ENCODE results near the gene SLC47A1. TPM values are rescaled to one million over a fixed set of nuclear protein-coding genes. Genes with fewer than 3 reads are reported as not detected.
"Not testable (repeated sequence)": the region's sequence is repeated elsewhere in the genome, so short reads cannot be mapped to it uniquely, and the experiment has no call there.

SLC47A1 gene, protein sequence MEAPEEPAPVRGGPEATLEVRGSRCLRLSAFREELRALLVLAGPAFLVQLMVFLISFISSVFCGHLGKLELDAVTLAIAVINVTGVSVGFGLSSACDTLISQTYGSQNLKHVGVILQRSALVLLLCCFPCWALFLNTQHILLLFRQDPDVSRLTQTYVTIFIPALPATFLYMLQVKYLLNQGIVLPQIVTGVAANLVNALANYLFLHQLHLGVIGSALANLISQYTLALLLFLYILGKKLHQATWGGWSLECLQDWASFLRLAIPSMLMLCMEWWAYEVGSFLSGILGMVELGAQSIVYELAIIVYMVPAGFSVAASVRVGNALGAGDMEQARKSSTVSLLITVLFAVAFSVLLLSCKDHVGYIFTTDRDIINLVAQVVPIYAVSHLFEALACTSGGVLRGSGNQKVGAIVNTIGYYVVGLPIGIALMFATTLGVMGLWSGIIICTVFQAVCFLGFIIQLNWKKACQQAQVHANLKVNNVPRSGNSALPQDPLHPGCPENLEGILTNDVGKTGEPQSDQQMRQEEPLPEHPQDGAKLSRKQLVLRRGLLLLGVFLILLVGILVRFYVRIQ
- 17.0 and 17.3 TPM in 2 replicates for total RNA-seq (2014; rRNA removed; shearing (Covaris generic))
- polyA plus RNA-seq (2015; cell fraction: cytosol; rRNA removed) = 16.2 and 26.8 TPM in 2 replicates
- polyA plus RNA-seq (2015; cell fraction: nucleus; rRNA removed) = 22.8 and 38.9 TPM in 2 replicates

DNA sequence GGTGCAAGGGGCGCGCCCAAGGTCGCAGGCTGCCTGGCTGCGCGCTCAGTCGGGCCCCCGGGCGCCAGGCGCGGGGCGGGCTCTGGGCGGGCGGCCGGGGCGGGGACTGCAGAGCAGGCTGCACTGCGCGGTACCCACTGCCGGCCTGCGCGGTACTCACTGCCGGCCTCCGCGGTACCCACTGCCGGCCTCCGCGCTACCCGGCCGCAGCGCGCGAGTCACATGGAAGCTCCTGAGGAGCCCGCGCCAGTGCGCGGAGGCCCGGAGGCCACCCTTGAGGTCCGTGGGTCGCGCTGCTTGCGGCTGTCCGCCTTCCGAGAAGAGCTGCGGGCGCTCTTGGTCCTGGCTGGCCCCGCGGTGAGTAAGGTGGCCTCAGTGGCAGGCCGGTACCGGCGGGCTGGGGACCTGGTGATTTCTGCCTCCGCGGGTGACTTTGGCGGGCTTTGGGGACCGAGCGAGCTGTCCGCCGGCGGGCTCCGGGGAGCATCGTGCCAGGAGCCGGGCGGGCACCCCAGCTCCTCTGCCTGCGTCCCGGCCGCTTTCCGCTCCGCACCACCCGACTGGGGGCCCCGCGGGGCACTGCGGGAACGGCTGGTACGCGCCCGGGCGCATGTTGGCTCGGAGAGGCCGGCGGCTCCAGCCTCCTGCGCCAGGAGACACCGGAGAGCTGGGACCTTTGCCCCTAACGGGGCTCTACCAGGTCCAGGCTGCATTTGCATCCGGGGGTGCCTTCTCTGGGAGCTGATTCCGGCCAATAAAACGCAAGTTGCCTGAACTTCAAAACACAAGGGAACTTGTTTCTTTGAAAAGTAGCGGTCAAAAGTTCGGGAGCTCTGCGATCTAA, at the start of gene SLC47A1:
TSS of gene SLC47A1 (plus strand) at position 137 of the 844 bp plus-strand sequence. CDS start at position 223, 86 bp downstream.
- DNase-seq (ENCODE audit: low read depth, low spot score) = peak; percentile 45
- in situ Hi-C loops (cut with HindIII; ENCODE audit: low pct_unique_long_range_greater_than_20kb, low sequenced_read_pairs) = no loop called here

DNA sequence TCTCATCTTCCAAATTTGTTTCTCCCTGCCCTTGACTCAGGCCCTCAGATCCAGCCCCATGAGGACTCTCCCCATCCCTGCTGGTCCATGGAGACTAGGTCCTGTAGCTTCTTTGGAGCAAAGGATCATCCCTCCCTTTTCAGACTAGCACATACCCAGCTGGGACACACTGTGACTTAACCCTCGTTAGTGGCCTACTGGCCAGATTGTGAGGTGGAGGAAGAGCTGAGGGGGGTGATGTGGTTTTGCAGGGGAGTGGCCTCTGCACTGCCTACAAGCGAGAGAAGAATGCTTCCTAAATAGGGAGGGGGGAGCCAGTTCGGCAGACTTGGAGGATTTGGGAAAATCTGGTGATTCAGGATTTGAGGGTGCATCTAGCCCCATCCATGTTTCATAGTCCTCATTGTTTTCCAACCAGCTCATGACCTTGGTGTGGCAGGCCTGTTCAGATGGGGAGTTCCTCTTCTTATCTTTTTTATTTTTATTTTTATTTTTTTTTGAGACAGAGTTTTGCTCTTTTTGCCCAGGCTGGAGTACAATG, 47.8 kb upstream of the SLC47A1 start:
- in situ Hi-C loops (cut with HindIII; ENCODE audit: low pct_unique_long_range_greater_than_20kb, low sequenced_read_pairs) = no loop called here
- no peak for DNase-seq (ENCODE audit: low read depth, low spot score)

DNA sequence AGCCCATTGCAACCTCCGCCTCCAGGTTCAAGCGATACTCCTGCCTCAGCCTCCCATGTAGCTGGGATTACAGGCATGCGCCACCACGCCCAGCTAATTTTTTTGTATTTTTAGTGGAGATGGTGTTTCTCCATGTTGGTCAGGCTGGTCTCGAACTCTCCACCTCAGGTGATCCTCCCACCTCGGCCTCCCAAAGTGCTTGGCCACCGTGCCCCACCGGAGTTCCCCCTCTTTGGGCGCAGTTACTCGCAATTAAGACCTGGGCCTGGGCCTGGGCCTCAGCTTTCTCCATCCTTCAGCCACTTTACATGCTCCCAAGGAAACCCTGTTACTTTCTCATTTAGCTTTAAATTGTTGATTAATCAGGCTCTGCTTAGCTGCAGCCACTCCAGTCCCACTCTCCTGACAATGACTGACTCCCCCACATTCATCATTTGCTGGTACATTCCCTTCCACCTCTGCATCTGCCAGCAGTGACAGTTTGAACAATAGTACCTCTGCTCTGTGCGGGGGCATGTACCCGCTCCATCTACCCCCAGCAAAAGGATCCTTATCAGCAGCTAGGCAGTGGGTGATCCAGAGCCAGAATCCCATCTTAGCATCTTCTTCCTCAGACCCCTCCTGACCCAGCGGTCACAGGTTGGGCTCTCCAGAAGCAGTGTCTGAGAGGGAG, 47.2 kb upstream of the SLC47A1 start:
- no peak for DNase-seq (ENCODE audit: low read depth, low spot score)
- in situ Hi-C loops (cut with HindIII; ENCODE audit: low pct_unique_long_range_greater_than_20kb, low sequenced_read_pairs) = no loop called here

DNA sequence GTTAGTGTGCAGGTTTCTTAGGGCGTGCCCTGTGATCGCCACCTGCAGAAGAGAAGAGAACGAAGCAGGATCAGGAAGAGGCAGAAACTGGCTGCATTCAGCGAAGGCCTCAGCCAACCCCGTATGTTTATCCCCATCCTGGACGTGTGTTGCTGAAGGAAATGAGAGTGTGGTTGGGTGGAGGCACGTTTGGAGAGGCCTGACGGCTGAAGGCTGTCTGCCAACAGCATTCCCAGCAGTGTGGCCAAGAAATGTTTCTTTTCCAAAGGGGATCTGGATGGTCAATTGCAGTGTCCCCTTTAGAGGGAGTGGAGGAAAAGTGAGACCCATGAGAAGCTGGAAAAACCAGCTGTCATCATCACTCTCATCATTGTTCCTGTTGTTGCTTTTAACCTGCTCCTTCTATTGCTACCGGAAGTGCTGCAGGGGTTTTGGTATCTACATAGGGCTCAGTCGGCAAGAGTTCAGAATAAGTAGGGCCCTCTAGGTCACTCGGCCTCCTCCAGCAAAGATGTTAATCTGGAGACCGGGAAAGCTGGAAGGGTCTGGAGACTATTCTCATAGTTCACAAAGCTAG, 46.5 kb upstream of the SLC47A1 start:
- in situ Hi-C loops (cut with HindIII; ENCODE audit: low pct_unique_long_range_greater_than_20kb, low sequenced_read_pairs) = no loop called here

DNA sequence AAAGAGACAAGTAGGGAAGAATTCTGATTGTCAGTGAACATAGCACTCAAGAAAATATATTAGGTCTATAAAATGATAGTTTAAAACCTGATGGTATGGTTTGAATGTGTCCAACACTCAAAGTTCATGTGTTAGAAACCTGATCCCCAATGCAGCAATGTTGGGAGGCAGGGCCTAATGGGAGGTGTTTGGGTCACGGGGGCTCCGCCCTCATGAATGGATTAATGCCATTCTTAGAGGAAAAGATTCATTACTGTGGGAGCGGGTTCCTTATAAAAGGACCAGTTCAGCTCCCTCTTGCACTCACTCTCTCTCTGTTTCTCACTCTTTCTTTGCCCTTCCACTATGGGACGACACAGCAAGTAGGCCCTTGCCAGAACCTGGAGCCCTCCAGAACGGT, 41.5 kb upstream of the SLC47A1 start:
- no peak for DNase-seq (ENCODE audit: low read depth, low spot score)
- in situ Hi-C loops (cut with HindIII; ENCODE audit: low pct_unique_long_range_greater_than_20kb, low sequenced_read_pairs) = no loop called here

More for the DNA sequence above, 46.5 kb upstream of the SLC47A1 start:
- no peak for DNase-seq (ENCODE audit: low read depth, low spot score)

DNA sequence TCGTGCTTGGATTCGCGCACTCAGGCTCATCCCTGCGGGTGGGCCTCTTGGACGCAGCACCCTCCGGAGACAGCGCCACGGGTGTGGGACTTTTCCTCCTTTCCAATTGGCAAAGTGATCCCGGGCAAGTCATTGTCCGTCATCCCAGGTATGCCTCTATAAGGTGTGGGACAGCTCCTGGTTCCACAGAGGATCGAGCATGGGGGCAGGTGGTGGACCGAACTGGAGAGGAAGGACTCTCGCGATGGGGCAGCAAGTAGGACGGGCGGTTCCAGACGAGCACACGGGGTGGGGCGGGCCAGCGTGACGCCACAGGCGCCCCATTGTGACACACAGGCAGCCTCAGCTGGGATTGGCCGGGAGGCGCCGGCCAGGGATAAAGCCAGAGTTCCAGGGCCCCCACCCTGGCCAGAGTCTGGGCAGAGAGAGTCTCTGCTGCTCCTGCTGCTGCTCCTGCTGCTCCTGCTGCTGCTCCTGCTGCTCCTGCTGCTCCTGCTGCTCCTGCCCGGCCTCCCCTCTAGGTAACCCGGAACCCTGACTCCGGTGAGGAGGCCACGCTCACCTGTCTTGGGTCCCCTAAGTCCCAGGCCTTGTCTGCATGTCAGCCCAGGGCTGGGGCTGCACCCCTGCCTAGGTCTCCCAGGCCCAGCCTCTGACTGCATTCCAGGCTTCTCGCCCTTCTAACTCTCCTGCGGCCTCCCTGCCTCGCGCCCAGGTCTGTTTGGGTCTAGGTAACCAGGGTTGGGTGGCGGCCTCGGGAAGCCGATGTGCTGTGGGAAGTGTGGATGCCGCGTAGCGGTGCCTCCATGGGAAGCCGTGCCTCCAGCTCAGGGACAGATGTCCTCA, 38.5 kb upstream of the SLC47A1 start:
- no peak for DNase-seq (ENCODE audit: low read depth, low spot score)
- in situ Hi-C loops (cut with HindIII; ENCODE audit: low pct_unique_long_range_greater_than_20kb, low sequenced_read_pairs) = no loop called here

DNA sequence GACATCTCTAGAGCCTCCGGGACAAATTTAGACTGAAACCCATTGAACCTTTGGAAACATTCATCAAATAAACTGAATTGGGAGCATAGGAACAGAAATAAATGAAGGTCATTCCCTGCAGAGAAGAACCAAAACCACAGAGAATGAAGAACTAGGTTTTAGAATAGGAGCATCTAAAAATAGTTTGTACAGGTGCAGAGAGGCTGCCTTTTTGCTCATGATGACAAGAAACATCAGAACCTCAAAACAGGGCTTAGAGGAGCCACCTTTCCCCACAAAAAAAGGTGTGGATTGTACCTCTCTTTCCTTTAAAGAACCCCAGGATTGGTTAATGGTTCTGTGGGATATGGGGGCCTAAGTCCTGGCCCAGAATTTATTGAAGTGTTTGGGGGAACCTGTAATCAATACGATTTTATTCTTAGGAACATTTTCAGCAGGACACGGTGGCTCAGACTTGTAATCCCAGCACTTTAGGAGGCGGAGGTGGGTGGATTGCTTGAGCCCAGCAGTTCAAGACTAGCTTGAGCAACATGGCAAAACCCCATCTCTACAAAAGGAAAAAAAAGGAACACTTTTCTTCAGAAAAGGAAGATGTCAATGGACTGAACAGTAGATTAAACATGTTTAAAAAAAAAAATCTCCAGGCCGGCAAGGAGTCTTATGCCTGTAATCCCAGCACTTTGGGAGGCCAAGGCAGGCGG, 37.7 kb upstream of the SLC47A1 start:
- in situ Hi-C loops (cut with HindIII; ENCODE audit: low pct_unique_long_range_greater_than_20kb, low sequenced_read_pairs) = no loop called here
- DNase-seq (ENCODE audit: low read depth, low spot score) = no peak

DNA sequence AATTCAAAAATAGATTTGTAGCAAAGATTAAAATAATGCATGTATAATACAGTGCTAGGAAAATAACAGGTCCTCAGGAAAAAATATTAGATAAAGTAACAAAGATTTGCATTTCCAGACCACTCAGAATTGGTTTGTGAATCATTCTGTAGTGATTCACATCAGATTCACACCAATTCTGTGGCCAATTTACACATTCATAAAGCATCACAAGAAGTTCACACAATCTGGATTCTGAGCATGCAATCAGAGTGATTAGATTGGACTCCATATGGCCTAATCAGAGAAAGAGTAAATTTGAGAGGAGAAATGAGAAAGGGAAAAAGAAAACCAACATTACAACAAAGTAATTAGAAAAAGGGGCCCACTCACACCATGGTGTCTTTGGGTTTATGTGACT, 36.0 kb upstream of the SLC47A1 start:
- in situ Hi-C loops (cut with HindIII; ENCODE audit: low pct_unique_long_range_greater_than_20kb, low sequenced_read_pairs) = no loop called here
- DNase-seq (ENCODE audit: low read depth, low spot score) = no peak

DNA sequence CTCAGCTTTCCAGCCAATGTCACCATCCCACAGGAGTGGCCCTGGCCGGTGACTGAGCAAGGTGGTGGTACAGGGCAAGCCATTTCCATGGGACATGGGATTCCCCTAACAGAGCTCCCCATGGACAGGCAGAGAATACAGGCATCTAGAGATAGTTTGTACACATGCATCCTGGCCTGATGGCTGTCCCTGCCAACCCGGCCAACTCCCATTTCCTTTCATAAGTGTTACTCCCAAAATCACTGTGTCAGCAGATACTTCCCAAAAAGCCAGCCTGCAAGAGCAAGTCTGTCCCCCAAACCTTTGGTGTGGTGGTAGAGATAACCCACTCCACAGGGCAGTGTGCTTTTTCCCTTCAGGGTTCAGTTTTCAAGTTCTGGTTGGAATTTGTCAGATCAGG, 32.4 kb upstream of the SLC47A1 start:
- in situ Hi-C loops (cut with HindIII; ENCODE audit: low pct_unique_long_range_greater_than_20kb, low sequenced_read_pairs) = no loop called here
- no peak for DNase-seq (ENCODE audit: low read depth, low spot score)

DNA sequence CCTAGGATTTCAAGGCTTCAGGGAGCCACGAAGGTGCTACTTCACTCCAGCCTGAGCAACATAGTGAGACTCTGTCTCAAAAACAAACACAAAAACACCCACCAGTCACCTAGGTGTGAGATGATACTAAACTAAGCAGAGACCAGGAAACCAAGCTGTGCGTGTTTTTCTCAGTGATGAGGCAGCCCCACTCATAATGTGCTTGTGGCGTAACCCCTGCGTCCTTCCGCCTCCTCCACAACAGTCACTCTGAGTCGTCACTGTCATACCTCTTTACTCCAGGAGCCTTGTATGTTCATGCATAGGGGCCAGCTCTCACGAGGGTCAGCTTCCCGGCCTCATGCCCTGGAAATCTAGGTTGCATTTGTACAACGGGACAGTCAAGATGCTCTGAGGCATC, 31.1 kb upstream of the SLC47A1 start:
- no peak for DNase-seq (ENCODE audit: low read depth, low spot score)
- in situ Hi-C loops (cut with HindIII; ENCODE audit: low pct_unique_long_range_greater_than_20kb, low sequenced_read_pairs) = no loop called here

DNA sequence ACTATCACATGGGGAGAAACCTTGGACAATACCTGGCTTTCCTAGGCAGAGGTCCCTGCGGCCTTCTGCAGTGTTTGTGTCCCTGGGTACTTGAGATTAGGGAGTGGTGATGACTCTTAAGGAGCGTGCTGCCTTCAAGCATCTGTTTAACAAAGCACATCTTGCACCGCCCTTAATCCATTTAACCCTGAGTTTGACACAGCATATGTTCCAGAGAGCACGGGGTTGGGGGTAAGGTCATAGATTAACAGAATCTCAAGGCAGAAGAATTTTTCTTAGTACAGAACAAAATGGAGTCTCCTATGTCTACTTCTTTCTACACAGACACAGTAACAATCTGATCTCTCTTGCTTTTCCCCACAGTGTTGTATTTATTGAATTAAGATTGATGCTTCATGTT, 28.1 kb upstream of the SLC47A1 start:
- DNase-seq (ENCODE audit: low read depth, low spot score); in situ Hi-C loops (cut with HindIII; ENCODE audit: low pct_unique_long_range_greater_than_20kb, low sequenced_read_pairs): not testable (repeated sequence)

DNA sequence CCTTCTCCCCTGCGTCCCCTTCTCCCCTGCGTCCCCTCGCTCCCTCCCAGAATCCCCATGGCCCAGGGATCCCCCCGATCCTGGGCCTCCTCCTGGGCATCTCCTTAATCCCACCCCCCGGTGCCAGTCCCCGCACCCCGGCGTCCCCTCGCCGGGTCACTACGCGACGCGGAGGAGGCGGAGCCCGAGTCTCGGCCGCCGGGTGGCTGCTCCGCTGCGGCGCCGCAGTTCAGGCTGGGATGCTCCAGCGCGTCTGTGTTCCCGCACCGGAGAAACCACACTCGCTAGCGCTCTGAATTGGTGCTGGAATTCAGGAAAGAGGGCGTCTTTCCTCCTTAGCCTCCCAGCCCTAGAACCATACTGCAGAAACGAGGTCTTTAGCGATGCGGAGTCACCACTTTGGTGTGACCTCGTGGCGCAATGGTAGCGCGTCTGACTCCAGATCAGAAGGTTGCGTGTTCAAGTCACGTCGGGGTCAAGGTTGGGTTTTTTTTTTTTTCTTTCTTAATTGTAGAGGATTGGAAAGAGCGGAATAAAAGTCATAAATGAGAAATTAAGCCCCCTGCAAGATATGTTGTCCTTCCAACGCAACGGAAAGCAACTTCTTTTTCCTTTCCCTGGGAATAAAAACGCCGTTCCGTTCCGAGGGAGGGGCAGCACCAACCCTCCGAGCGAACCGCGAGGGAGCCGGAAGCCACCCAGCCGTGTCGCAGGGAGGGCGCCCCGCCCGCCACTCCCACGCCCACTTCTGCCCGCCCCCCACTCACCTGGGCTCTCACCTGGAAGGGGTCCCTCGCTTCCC, 25.7 kb upstream of the SLC47A1 start:
- DNase-seq (ENCODE audit: low read depth, low spot score) = peak; percentile 96
- in situ Hi-C loops (cut with HindIII; ENCODE audit: low pct_unique_long_range_greater_than_20kb, low sequenced_read_pairs) = no loop called here

DNA sequence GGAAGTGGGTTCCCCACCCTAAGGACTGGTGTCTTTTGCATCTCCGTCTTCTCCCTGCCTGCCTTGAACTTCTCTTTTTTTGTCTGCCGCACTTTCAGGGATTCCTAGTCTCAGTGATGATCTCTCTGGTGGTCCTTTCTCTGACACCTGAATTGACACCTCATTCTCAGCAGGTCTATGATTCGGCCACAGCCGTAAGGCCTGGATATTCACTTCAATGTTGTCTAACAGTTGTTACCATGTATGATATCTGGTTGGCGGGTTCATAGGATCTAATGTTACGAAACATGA, 25.1 kb upstream of the SLC47A1 start:
- in situ Hi-C loops (cut with HindIII; ENCODE audit: low pct_unique_long_range_greater_than_20kb, low sequenced_read_pairs) = no loop called here
- DNase-seq (ENCODE audit: low read depth, low spot score) = peak; percentile 7

DNA sequence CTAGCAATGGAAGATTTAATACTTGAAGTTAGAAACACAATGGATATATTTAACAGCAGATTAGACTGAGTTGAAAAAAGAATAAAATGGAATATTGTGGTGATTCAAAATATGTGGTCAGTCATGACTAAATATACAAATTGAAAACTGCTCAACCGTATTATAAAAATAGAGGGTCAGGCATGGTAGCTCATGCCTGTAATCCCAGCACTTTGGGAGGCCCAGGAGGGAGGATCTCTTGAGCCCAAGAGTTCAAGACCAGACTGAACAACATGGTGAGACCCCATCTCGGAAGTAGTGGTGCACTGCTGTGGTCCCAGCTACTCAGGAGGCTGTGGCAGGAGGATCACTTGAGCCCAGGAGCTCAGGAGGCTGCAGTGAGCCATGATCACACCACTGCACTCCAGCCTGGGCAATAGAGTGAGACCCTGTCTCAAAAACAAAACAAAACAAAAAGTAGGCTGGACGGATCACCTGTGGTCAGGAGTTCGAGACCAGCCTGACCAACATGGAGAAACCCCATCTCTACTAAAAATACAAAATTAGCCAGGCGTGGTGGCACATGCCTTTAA, 24.3 kb upstream of the SLC47A1 start:
- DNase-seq (ENCODE audit: low read depth, low spot score); in situ Hi-C loops (cut with HindIII; ENCODE audit: low pct_unique_long_range_greater_than_20kb, low sequenced_read_pairs): not testable (repeated sequence)

DNA sequence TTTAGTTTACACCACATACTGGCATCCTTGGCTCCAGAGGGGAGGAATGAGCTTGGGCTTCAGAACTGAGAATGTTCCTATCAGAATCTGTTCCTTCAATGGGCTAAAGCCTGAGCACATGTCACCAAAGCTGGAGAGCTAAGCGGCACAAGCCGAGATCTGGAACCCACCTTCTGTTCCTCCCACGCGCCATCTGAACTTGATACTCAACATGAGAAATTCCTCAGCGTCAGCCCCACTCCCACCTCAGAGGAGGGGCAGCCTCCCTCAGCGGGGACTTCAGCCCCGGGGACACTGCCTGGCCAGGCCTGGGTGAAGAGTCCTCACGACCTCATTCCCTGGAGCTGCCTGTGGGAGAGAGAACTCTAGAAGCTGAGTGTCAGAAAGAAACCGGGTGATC, 22.8 kb upstream of the SLC47A1 start:
- in situ Hi-C loops (cut with HindIII; ENCODE audit: low pct_unique_long_range_greater_than_20kb, low sequenced_read_pairs) = no loop called here

More for the DNA sequence above, 22.8 kb upstream of the SLC47A1 start:
- DNase-seq (ENCODE audit: low read depth, low spot score) = no peak
